Erythroblast (primary cell): ENCODE measurements around the gene MYO16.

Experiments
- GATA1 ChIP-seq: IDR thresholded peaks from 2 replicates; pipeline ENCODE4 v1.6.1; 2011; ENCODE audit warnings: low read depth, mild to moderate bottlenecking, control low read depth, low read length, moderate library complexity
- POLR2A ChIP-seq: IDR thresholded peaks from 2 replicates; pipeline ENCODE4 v1.6.1; 2011; ENCODE audit warnings: mild to moderate bottlenecking, low read length

DNA sequence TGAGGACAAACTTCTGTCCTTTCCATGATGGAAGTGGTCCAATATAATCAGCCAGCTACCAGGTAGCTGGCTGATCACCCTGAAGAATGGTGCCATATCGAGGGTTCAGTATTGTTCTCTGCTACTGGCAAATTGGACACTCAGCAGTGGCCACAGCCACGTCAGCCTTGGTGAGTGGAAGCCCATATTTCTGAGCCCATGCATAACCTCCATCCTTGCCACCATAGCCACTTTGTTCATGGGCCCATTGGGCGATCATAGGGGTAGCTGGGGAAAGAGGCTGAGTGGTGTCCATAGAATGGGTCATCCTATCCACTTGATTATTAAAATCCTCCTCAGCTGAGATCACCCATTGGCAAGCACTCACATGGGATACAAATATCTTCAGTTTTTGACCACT, 591.2 kb downstream of the MYO16 start:
- no peak for TF ChIP-seq POLR2A
- no peak for TF ChIP-seq GATA1
